ENCODE measurements around the gene SMIM24. TPM values are rescaled to one million over a fixed set of nuclear protein-coding genes. Genes with fewer than 3 reads are reported as not detected.

The SMIM24 gene
- total RNA-seq, 1 experiment from 2014 or later: not detected

DNA sequence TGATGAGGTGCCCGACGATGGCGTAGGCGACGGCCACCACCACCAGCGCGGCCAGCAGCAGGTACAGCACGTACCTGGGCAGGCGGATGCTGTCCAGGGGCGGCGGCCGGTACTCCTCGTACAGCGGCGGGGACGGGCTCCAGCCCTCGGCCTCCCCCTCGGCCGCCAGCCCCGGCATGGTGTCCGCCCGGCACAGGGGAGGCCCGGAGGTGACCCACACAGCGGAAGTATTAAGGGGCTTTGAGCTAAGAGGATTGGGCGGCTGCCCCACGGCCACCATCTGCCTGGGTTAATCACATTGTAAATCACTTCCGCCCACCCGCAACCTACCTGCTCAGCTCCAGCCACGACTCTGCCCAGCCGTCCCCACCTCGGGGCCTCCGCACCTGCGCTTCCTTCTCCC lies 2.9 kb upstream of the SMIM24 start, which contains the start of gene SMIM44:
Gene SMIM44, minus strand, starts transcription at position 216 of the 403 bp plus-strand sequence. Its CDS starts 38 bp downstream, at position 178.
- DNase-seq (ENCODE audit: unreplicated experiment): no peak
- CTCF ChIA-PET: interaction anchor here (0.6 to 6.5 kb wide), 6 partner anchors 10 to 297 kb away, joined by 3 to 76 read pairs (median 4); no protein-coding TSS in a partner anchor
- TF ChIP-seq, protein P1, sequence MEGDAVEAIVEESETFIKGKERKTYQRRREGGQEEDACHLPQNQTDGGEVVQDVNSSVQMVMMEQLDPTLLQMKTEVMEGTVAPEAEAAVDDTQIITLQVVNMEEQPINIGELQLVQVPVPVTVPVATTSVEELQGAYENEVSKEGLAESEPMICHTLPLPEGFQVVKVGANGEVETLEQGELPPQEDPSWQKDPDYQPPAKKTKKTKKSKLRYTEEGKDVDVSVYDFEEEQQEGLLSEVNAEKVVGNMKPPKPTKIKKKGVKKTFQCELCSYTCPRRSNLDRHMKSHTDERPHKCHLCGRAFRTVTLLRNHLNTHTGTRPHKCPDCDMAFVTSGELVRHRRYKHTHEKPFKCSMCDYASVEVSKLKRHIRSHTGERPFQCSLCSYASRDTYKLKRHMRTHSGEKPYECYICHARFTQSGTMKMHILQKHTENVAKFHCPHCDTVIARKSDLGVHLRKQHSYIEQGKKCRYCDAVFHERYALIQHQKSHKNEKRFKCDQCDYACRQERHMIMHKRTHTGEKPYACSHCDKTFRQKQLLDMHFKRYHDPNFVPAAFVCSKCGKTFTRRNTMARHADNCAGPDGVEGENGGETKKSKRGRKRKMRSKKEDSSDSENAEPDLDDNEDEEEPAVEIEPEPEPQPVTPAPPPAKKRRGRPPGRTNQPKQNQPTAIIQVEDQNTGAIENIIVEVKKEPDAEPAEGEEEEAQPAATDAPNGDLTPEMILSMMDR (IDR thresholded peaks at IDR 0.05; ENCODE audit: unreplicated experiment): no peak
- Mint-ChIP-seq H3K9me3 (ENCODE audit: unreplicated experiment) (no peaks in the 10 kb centered on the region), H3K4me1 (ENCODE audit: insufficient read depth, unreplicated experiment) (peaks cover 5% of the 10 kb centered on the region), H3K27ac (ENCODE audit: low read depth, unreplicated experiment) (no peak within 1 kb of the TSS), H3K4me3 (ENCODE audit: unreplicated experiment) (peak within 1 kb of the TSS; percentile 41), H3K36me3 (ENCODE audit: insufficient read depth, unreplicated experiment) (no peaks in the 10 kb centered on the region), H3K27me3 (ENCODE audit: insufficient read depth, unreplicated experiment) (no peaks in the 10 kb centered on the region)
- no TSS peak for BruUV-seq (replicated peaks)
- POLR2A ChIA-PET: interaction anchor here (0.6 to 2.2 kb wide), 4 partner anchors 13 to 75 kb away, joined by 3 to 10 read pairs (median 4); partner anchors contain the start of gene DOHH
- intact Hi-C loops (cut with micrococcal nuclease): no loop called here

DNA sequence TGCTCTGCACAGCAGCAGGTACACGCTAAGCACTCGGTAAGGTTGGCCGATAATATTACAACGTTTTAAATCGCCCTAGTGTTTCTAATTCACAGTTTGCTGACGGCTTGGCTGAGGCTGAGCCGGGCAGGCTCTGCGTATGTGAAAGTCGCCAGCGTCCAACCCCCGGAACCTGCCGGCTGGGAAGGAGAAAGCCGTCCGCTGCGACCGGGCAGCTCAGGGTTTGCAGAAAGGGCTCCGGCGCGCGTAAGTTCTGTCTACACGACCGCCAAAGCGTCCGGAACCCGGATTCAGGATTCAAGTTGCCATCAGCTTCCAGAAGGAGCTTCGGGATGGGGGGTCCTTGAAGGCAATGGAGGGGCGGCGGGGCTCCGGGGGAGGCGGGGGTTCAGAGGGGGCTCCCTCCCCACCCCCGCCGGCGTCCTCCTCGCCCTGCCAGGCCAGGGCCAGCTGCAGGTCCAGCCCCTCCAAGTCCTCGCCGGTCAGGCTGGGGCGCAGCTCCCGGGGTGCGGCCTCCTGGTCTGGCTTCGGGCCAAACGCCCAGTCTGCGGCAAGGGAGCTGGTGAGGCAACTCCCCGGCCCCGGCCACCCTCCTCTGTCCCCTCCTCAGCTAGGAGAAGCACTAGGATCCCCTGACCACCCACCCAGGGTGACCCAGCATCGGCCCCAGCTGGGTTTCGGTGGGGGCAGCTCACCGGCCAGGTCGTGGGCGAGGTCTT lies 2.3 kb upstream of the SMIM24 start:
- no TSS peak for BruUV-seq (replicated peaks)
- TF ChIP-seq, protein P1 (IDR thresholded peaks at IDR 0.05; ENCODE audit: unreplicated experiment): no peak
- Mint-ChIP-seq H3K9me3 (ENCODE audit: unreplicated experiment) (no peaks in the 10 kb centered on the region), H3K4me1 (ENCODE audit: insufficient read depth, unreplicated experiment) (peaks cover 5% of the 10 kb centered on the region), H3K36me3 (ENCODE audit: insufficient read depth, unreplicated experiment) (no peaks in the 10 kb centered on the region), H3K4me3 (ENCODE audit: unreplicated experiment) (no peak overlapping the region), H3K27me3 (ENCODE audit: insufficient read depth, unreplicated experiment) (no peaks in the 10 kb centered on the region), H3K27ac (ENCODE audit: low read depth, unreplicated experiment) (no peak overlapping the region)
- intact Hi-C loops (cut with micrococcal nuclease): no loop called here
- DNase-seq (ENCODE audit: unreplicated experiment): no peak
- ChIA-PET CTCF (interaction anchor here (0.6 to 6.5 kb wide), 5 partner anchors 10 to 296 kb away, joined by 3 to 76 read pairs (median 4); no protein-coding TSS in a partner anchor), POLR2A (interaction anchor here (0.6 to 2.2 kb wide), 5 partner anchors 12 to 183 kb away, joined by 3 to 10 read pairs (median 4); partner anchors contain the start of gene DOHH)

DNA sequence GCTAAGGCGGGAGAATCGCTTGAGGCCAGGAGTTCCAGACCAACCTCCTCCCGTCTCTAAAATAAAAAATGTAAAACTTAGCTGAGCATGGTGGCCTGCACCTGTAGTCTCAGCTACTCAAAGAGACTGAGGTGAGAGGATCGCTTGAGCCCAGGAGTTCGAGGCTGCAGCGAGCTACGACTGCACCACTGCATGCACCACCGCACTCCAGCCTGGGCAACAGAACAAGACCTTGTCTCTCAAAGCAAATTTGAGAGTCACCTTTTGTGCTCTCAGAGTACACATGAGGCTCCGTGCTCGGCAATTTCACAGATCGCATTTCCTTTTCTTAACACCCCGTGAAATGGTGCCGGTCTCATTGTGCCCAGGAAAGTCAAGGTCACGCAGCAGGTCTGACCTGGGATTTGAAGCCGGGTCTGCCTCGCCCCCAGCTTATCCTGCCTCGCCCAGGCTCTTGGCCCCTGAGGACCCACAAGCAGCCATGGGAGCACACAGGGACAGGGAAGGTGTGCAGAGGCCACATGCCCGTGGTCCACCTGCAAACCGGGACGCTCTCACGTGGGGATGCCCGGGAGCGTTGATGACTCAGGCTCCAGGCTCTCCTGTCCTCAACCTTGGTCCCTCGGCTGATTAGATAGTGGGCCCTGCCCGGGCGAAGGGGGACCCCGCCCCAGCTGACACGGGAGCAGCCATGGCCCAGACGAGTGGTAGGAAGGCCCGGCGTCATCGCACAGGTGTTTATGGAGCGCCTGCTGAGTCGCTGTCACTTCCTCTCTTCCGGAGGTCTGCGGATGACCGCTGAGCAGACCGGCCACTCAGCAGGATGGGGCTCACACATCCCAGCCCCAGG lies 1.1 kb upstream of the SMIM24 start:
- TF ChIP-seq, protein P1 (IDR thresholded peaks at IDR 0.05; ENCODE audit: unreplicated experiment): no peak
- no TSS peak for BruUV-seq (replicated peaks)
- no peak overlapping the region for H3K27ac Mint-ChIP-seq (ENCODE audit: low read depth, unreplicated experiment)
- H3K4me3 Mint-ChIP-seq (ENCODE audit: unreplicated experiment): no peak overlapping the region
- H3K9me3 Mint-ChIP-seq (ENCODE audit: unreplicated experiment): no peaks in the 10 kb centered on the region
- intact Hi-C loops (cut with micrococcal nuclease): no loop called here
- CTCF ChIA-PET: interaction anchor here (1.1 to 2.9 kb wide), 2 partner anchors 8 to 156 kb away, joined by 4 to 22 read pairs; no protein-coding TSS in a partner anchor
- H3K27me3 Mint-ChIP-seq (ENCODE audit: insufficient read depth, unreplicated experiment): no peaks in the 10 kb centered on the region
- DNase-seq (ENCODE audit: unreplicated experiment): no peak
- POLR2A ChIA-PET: interaction anchor here (2.2 kb wide), 1 partner anchor 19 kb away, joined by 10 read pairs; the partner anchor contains the start of gene DOHH
- no peaks in the 10 kb centered on the region for H3K36me3 Mint-ChIP-seq (ENCODE audit: insufficient read depth, unreplicated experiment)
- H3K4me1 Mint-ChIP-seq (ENCODE audit: insufficient read depth, unreplicated experiment): peaks cover 5% of the 10 kb centered on the region
